Mesenchymal stem cell (in vitro differentiated cells and primary cell): ENCODE data around the gene NYAP2. TPM values are rescaled to one million over a fixed set of nuclear protein-coding genes. Genes with fewer than 3 reads are reported as not detected.

ENCODE experiments used
- DNase-seq: peaks from one replicate; pipeline ENCODE4 v3.0.0-alpha.2; 2013
- H2AFZ ChIP-seq: one replicate; pipeline ENCODE4 v1.6.1; 2013; ENCODE audit warnings: low read depth, mild to moderate bottlenecking, control low read depth, inconsistent platforms, low read length, moderate library complexity
- H2AK5ac ChIP-seq: 2 replicates; pipeline ENCODE4 v1.6.1; 2013; ENCODE audit warnings: low read length, moderate library complexity, mild to moderate bottlenecking, inconsistent platforms; ENCODE audit not compliant: severe bottlenecking
- H2BK120ac ChIP-seq: one replicate; pipeline ENCODE4 v1.6.1; 2013; ENCODE audit warnings: low read depth, mild to moderate bottlenecking, inconsistent platforms, low read length, moderate library complexity
- H2BK12ac ChIP-seq, 2 experiments: one replicate each; pipeline ENCODE4 v1.6.1; 2013; ENCODE audit warnings: inconsistent platforms in 2 of 2, low read length in 2 of 2, mild to moderate bottlenecking in 2 of 2, moderate library complexity in 2 of 2, control low read depth in 1 of 2
- H2BK15ac ChIP-seq: one replicate; pipeline ENCODE4 v1.6.1; 2013; ENCODE audit warnings: mild to moderate bottlenecking, low read depth, inconsistent platforms; ENCODE audit not compliant: poor library complexity, severe bottlenecking
- H2BK5ac ChIP-seq: 2 replicates; pipeline ENCODE4 v1.6.1; 2013; ENCODE audit warnings: low read depth, mild to moderate bottlenecking, low read length, control low read depth, inconsistent platforms; ENCODE audit not compliant: poor library complexity, severe bottlenecking
- H3K14ac ChIP-seq, 2 experiments: one replicate each; pipeline ENCODE4 v1.6.1; 2013; ENCODE audit warnings: inconsistent platforms in 2 of 2, low read length in 2 of 2, control low read depth in 1 of 2, mild to moderate bottlenecking in 1 of 2, moderate library complexity in 1 of 2
- H3K18ac ChIP-seq, 2 experiments: one replicate each; pipeline ENCODE4 v1.6.1; 2013; ENCODE audit warnings: inconsistent platforms in 2 of 2, low read length in 2 of 2, control low read depth in 1 of 2, low read depth in 1 of 2, mild to moderate bottlenecking in 1 of 2
- H3K23ac ChIP-seq, 2 experiments: one replicate each; pipeline ENCODE4 v1.6.1; 2013; ENCODE audit warnings: inconsistent platforms in 2 of 2, low read length in 2 of 2, mild to moderate bottlenecking in 2 of 2, moderate library complexity in 2 of 2, control low read depth in 1 of 2
- H3K27ac ChIP-seq: 2 replicates; pipeline ENCODE4 v1.5.1; 2013; ENCODE audit warnings: mild to moderate bottlenecking, moderate library complexity, low read length, control low read depth, inconsistent platforms; ENCODE audit not compliant: poor library complexity, severe bottlenecking
- H3K27me3 ChIP-seq, 2 experiments: 2 replicates each; pipeline versions ENCODE4 v1.6.1 to v1.7.0; 2013; ENCODE audit warnings: low read length in 2 of 2, mild to moderate bottlenecking in 2 of 2, moderate library complexity in 2 of 2, control low read depth in 1 of 2, inconsistent platforms in 1 of 2; ENCODE audit not compliant: control insufficient read depth in 1 of 2, insufficient read depth in 1 of 2
- H3K36me3 ChIP-seq, 2 experiments: 2 replicates each; pipeline versions ENCODE4 v1.6.1 to v1.7.0; 2013; ENCODE audit warnings: low read length in 2 of 2, control low read depth in 1 of 2, inconsistent platforms in 1 of 2, low read depth in 1 of 2, mild to moderate bottlenecking in 1 of 2; ENCODE audit not compliant: insufficient read depth in 2 of 2, control insufficient read depth in 1 of 2
- H3K4ac ChIP-seq, 2 experiments: one replicate each; pipeline ENCODE4 v1.6.1; 2013; ENCODE audit warnings: inconsistent platforms in 2 of 2, low read length in 2 of 2, mild to moderate bottlenecking in 2 of 2, moderate library complexity in 2 of 2, control low read depth in 1 of 2, low read depth in 1 of 2
- H3K4me1 ChIP-seq: 2 replicates; pipeline ENCODE4 v1.6.1; 2013; ENCODE audit warnings: low read depth, low read length, control low read depth; ENCODE audit not compliant: control insufficient read depth, insufficient read depth
- H3K4me2 ChIP-seq: 2 replicates; pipeline ENCODE4 v1.6.1; 2013; ENCODE audit warnings: low read length, mild to moderate bottlenecking, inconsistent platforms; ENCODE audit not compliant: poor library complexity, severe bottlenecking
- H3K4me3 ChIP-seq, 2 experiments: 2 replicates each; pipeline versions ENCODE4 v1.5.1 to v1.7.0; 2013; ENCODE audit warnings: low read length in 2 of 2, mild to moderate bottlenecking in 2 of 2, control low read depth in 1 of 2, low read depth in 1 of 2; ENCODE audit not compliant: insufficient read depth in 1 of 2
- H3K79me1 ChIP-seq: replicated peaks from 2 replicates; pipeline ENCODE4 v1.6.1; 2013; ENCODE audit warnings: mild to moderate bottlenecking, control low read depth, low read length, inconsistent platforms; ENCODE audit not compliant: poor library complexity, severe bottlenecking
- H3K9ac ChIP-seq: 2 replicates; pipeline ENCODE4 v1.7.0; 2013; ENCODE audit warnings: mild to moderate bottlenecking, low read length, moderate library complexity
- H3K9me3 ChIP-seq: 2 replicates; pipeline ENCODE4 v1.7.0; 2013; ENCODE audit warnings: mild to moderate bottlenecking, low read length; ENCODE audit not compliant: control insufficient read depth
- H4K8ac ChIP-seq: one replicate; pipeline ENCODE4 v1.6.1; 2013; ENCODE audit warnings: inconsistent platforms, mild to moderate bottlenecking, low read length, moderate library complexity
- H4K91ac ChIP-seq: one replicate; pipeline ENCODE4 v1.6.1; 2013; ENCODE audit warnings: mild to moderate bottlenecking, low read length, inconsistent platforms
- WGBS: methylation state at CpG from one replicate; pipeline ENCODE4 v1.1.7; 2013; ENCODE audit warnings: mixed read lengths; 5-methylcytosine and 5-hydroxymethylcytosine counted together
- small RNA-seq: library from polyadenylated mRNA; stranded (forward); fragments of <200 nt; extraction: miRNeasy Mini kit (QIAGEN cat#:217004); gene quantifications from one replicate; pipeline ENCODE3, GENCODE V24; 2013; ENCODE audit warnings: low read depth

The NYAP2 gene

DNA sequence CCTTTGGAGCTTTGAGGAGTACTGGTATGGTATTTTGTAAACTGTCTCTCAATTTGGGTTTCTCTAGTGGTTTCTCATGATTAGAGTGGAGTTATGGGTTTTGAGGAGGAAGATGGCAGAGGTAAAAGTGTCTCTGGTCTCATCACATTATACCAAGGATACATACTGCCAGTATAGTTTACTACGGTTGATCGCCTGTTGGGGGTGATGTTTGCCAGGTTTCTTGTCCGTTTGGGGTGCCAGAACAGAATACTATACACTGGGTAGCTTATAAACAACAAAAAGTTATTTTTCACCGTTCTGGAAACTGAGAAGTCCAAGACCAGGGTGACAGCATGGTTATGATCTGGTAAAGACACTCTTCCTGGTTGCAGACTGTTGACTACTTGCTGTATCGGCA, 293.7 kb downstream of the NYAP2 start:
- H3K36me3 ChIP-seq: no peaks in the 10 kb centered on the region
- no peak overlapping the region for H3K27ac ChIP-seq
- no peak overlapping the region for H3K18ac ChIP-seq
- no peak overlapping the region for H3K4ac ChIP-seq
- no peak overlapping the region for H2BK5ac ChIP-seq
- H2BK120ac ChIP-seq: no peak overlapping the region
- H2BK12ac ChIP-seq: no peak overlapping the region
- no peak overlapping the region for H3K23ac ChIP-seq
- WGBS: 86% methylated on average over 3 of the region's 5 CpGs
- H3K4me3 ChIP-seq: no peak overlapping the region
- H3K79me1 ChIP-seq: no peaks in the 10 kb centered on the region
- no peaks in the 10 kb centered on the region for H3K4me1 ChIP-seq
- DNase-seq: no peak
- H3K27me3 ChIP-seq: no peaks in the 10 kb centered on the region
- H2AFZ ChIP-seq: no peak overlapping the region
- no peak overlapping the region for H3K4me2 ChIP-seq
- no peaks in the 10 kb centered on the region for H3K9me3 ChIP-seq
- no peak overlapping the region for H2AK5ac ChIP-seq
- H3K9ac ChIP-seq: no peak overlapping the region
- H4K91ac ChIP-seq: no peak overlapping the region
- H3K14ac ChIP-seq: no peak overlapping the region
- no peak overlapping the region for H4K8ac ChIP-seq
- H2BK15ac ChIP-seq: no peak overlapping the region

DNA sequence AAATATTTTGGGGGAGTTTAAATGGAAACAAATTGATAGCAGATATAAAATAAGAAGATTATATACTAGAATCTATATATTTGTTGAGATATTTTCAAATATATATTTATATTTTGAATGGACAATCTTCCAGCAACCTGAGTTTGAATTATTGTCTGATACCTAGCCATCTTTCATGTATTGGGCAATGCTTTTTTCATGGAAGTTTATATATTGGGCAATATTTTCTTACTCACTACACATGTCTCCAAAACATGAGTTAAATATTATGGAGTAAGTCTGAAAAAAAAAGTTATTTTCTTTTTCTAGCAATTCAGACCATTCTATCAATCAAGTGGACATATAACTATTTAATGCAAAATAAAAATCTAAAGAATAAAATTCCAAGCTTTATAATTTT, 295.2 kb downstream of the NYAP2 start:
- Histone ChIP-seq H3K4me1 (no peaks in the 10 kb centered on the region), H3K27ac (no peak overlapping the region), H3K14ac (no peak overlapping the region), H2AK5ac (no peak overlapping the region), H4K8ac (no peak overlapping the region), H3K27me3 (no peaks in the 10 kb centered on the region), H3K79me1 (no peaks in the 10 kb centered on the region), H2AFZ (no peak overlapping the region), H3K36me3 (no peaks in the 10 kb centered on the region), H2BK15ac (no peak overlapping the region), H3K4ac (no peak overlapping the region), H3K18ac (no peak overlapping the region), H3K4me3 (no peak overlapping the region), H3K9ac (no peak overlapping the region), H2BK5ac (no peak overlapping the region), H2BK12ac (no peak overlapping the region), H3K23ac (no peak overlapping the region), H3K4me2 (no peak overlapping the region), H3K9me3 (no peaks in the 10 kb centered on the region), H2BK120ac (no peak overlapping the region), H4K91ac (no peak overlapping the region)
- no peak for DNase-seq

- Histone ChIP-seq H2BK120ac (no peak overlapping the region), H2BK5ac (no peak overlapping the region), H4K8ac (no peak overlapping the region), H3K4me3 (no peak overlapping the region), H3K9me3 (no peaks in the 10 kb centered on the region), H2BK15ac (no peak overlapping the region), H3K36me3 (no peaks in the 10 kb centered on the region), H3K79me1 (no peaks in the 10 kb centered on the region), H3K4me2 (no peak overlapping the region), H3K4ac (no peak overlapping the region), H3K23ac (no peak overlapping the region), H2AFZ (no peak overlapping the region), H3K4me1 (no peaks in the 10 kb centered on the region), H2BK12ac (no peak overlapping the region), H3K9ac (no peak overlapping the region), H4K91ac (no peak overlapping the region), H3K27me3 (no peaks in the 10 kb centered on the region), H3K14ac (no peak overlapping the region), H2AK5ac (no peak overlapping the region), H3K18ac (no peak overlapping the region), H3K27ac (no peak overlapping the region)
- no peak for DNase-seq
- 100% methylated on average over 1 of the region's 2 CpGs for WGBS
Measured at GRCh38 chr2:225697936-225698335, 298.4 kb downstream of the NYAP2 start.

Small RNA genes within 50 kb of the gene (small RNA-seq; reads per million reads assigned to genes)
- gene AC016717.1: not detected
